ENCODE results near the gene CACNA1G. TPM values are rescaled to one million over a fixed set of nuclear protein-coding genes. Genes with fewer than 3 reads are reported as not detected.

Gene CACNA1G
- not detected in 2 replicates for total RNA-seq

DNA sequence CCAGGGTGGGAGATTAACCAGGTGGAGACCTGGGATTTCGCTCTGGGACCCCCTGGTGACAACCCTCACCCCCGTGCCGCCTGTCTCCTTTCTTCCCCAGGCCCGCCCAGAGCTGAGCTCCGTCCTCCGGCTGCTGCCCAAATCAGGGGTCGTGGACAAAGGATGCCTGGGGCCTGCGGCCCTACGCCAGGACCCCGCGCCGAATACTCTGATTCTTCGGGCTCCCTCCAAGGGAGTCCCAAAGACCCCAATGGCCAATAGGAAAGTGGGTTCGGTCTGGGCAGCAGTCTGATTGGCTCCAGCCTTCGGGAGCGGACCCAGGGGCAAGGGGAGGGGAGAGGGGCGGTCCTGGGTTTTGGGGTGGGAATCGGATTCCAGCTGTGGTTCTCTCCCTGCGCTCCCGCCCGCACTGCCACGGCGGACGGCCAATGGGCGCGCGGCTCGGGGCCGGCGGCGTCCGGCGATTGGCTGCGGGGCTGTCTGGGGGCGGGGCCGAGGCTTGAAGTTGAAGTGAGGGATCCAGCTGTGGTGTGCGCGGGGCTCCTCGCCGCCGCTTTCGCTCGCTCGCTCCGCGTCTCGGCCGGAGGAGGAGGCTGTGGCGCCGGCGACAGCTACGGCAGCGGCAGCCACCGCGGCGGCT, at the start of gene CACNA1G:
Gene CACNA1G, plus strand, starts transcription at position 531 of the 640 bp plus-strand sequence. CDS start 745 bp downstream, outside the sequence.
- DNase-seq (ENCODE audit: low read depth in 2 of 2) = peak; percentile 73 to 74

DNA sequence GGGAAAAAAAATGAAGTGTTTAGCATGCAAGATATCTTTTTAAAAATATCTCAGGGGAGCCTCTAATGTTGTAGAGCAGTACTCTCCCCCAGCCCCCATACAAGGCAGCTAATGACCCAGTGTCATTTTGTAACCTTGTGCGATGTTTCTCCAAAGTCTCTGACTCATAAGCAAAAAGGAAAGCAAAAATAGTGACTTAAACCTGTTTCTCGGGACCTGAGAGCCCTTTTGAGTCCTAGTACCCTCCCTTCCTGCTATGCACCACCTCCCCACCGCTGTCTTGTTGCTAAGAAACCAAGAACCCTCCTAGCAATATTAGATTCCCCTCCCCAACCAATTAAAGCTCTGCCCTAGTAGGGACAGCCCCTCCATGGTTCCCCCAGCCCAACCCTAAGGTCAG, 49.5 kb upstream of the CACNA1G start:
- DNase-seq (ENCODE audit: low read depth in 2 of 2) = peak in 1 of 2 donors; percentile 56

DNA sequence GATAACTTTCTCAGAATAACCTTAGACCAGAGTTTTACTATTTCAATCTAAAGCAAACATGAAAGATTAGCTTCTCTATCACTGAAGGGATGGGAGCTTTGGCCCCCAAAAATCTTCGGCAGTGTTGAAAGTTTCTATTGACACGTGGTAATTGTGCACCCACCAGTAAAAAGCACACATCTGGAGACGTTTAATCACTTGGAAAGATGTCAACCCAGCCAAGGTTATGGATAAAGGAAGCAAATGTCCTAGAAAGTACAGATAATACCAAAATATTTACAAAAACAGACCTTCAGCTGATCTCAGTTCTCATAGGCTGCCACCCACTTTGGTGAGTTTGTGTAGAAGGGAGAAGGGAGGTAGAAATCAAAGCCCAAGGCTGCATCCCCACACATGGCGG, 47.0 kb upstream of the CACNA1G start:
- DNase-seq (ENCODE audit: low read depth in 2 of 2) = no peak

DNA sequence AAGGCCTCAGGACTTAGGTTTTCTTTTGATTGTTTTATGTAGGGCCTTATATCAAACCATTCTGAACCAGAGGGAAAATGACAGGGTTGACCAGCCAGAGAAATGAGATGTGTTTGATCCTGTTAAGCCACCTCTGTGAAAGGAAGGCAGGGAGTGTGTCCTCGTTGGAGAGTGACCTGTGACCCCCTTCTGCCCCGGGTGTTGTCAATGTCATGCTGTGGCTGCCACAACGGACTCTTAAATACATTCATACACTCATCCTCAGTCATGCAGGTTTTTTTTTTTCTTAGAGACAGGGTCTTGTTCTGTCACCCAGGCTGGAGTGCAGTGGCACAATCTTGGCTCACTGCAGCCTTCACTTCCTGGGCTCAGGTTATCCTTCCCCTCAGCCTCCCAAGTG, 46.1 kb upstream of the CACNA1G start:
- DNase-seq (ENCODE audit: low read depth in 2 of 2) = no peak

DNA sequence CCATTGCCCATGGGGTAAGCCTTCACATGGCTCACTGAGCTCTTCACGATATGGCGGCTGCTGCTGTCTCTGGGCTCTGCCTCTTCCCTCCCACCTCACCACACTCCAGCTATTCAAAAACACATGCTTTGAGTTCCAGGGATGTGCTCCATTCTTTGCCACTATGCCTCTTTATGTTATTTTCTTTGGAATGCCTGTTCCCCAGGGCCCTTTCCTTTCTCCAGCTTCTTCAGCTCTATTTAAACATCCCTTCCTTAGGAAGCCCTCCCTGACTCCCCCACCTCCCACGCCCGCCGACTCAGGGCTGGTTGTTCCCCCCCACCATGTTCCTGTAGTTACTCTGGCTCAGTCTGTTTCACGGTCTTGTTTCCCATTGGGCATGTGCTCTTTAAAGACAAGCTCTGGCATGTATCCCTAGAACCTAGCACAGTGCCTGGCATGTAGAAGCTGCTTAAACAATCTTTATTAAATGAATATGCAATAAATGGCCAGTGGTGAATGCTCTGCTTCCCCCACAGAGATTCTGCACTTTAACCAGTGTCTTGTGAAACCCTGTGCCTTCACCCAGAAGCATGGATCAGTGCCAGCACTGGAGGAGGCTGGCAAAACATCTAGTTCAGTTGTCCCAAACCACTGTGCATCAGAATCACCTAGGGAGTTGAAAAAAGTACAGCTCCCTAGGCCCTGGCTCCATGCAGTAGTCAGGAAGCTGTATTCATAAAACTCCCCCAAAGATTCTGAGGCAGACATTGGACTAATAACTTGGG, 45.4 kb upstream of the CACNA1G start:
- no peak for DNase-seq (ENCODE audit: low read depth in 2 of 2)

DNA sequence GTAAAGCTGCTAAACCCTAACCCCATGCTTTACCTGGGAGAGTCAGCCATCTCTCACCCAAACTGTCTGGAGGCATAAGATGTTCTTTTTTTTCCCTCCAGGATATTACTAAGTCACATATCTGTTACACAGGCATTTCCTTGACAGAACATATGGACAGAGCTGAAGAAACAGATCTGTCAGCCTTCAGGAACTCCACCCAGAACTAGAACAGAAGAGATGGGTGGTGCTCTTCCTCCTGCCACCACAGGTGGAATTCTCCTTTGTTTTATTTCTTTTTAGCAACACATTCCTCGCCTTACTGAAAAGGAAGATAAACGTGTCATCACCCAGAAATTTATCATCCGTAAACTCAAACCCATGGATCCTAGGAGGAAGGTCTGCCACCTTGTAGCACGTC, 43.5 kb upstream of the CACNA1G start:
- DNase-seq (ENCODE audit: low read depth in 2 of 2) = peak in 1 of 2 donors; percentile 47

DNA sequence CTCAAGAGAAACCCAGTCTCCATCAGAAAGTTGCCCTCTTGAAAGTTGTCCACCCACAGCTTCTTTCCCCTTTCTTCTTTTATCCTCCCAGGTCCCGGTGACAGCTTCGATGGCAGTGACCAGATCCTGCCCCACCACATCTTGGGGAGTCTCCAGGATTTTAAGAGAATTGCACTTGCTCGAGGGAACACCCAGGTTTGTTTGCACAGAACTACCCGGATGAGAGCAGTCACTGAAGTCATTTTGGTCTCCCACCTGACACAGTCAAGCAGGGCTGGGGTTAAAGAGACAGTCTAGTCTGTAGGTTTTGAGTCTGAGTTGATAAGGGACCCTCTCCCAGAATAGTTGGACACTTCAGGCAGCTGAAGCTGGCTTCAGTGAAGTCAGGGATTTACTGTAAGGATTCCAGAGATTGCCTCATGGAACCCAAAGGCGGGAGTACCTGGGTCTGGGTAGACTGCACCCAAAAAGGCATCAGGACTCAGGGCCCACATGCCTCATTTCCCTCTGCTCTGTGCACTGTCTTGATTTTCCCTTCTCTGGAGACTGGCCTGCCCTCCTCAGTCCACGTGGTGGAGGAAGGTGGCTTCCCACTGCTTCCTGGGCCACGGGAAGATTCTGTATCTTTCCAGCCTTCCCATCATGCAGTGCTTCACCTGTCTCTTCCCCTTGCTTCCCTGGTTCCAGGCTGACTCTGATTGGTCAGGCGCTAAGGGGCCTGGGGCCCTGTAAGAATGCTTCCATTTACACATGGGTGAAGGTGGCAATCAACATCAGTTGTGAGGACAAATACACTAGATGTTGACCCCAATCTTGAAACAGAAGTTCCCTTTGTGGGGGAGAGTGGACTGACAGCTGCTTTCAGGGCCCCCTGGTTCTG, 42.8 kb upstream of the CACNA1G start:
- DNase-seq (ENCODE audit: low read depth in 2 of 2) = no peak

DNA sequence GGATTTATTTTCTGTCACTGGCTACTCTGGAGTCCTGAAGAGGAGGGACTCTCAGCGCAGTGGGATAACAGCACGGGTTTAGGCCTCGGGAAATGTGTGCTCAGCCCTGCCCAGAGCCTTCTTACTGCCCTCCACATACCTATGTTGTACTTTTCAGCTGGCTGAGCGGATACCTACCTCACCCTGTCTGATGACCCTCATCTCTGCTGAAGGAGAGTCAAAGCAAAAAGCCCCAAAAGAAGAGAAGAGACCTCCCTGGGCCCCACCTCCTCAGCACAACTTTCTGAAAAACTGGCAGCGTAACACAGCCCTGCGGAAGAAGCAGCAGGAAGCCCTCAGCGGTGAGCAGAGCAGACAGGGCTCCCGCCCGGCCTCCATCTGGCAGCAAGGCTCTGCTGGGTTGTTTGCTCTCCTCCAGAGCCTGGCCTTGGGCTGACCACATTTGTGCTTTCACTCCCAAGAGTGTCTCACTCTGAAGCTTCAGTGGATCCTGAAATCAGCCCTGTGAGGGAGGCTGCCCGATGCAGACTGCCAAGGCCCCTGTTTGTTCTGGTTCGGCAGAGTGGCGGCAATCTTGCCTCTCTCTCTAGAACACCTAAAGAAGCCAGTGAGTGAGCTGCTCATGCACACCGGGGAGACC, 42.0 kb upstream of the CACNA1G start:
- DNase-seq (ENCODE audit: low read depth in 2 of 2) = peak in 1 of 2 donors; percentile 41

DNA sequence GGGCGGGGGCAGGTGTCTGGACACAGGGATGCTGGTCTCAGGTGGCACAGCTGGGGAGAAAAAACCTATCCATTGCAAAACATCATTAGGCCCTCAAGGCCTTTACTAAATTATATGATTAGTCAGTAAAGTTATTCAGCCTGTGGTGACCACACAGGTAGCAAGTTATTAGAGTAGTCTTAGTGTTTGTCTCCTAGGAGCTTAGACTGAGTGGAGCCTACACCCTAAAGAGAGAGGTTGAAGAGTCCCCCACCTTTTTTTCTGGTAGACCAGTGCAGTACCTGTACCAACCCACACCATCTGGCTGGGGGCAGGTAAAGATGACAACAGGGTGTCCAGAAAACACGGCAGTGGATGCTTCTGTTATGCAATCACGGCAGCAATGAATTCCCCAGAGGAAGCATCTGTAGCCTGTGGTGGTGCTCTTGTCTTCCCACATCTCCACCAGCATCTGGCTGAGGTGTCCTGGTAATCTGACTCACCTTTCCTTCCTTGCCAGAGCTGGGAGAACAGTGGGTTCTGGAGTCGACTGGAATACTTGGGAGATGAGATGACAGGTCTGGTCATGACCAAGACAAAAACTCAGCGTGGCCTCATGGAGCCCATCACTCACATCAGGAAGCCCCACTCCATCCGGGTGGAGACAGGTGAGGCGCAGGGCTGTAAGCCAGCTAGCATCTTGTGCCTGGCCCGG, 41.2 kb upstream of the CACNA1G start:
- DNase-seq (ENCODE audit: low read depth in 2 of 2) = peak in 1 of 2 donors; percentile 82

DNA sequence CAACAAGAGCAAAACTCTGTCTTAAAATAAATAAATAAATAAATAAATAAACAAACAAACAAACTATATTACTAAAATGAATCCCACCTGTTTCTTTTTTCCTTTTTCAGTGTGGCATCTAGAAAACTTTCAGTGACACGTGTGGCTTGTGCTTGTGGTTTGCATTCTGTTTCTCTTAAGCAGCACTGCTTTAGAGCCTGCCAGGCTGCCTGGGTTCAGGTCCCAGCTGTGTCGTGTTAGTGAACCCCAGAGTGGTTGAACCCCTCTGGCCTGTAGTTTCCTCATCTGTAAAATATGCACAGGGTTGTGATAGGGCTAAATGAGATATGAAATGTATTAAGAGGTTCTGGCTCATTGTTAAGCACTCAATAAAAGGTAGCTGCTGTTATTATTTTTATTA, 40.0 kb upstream of the CACNA1G start:
- no peak for DNase-seq (ENCODE audit: low read depth in 2 of 2)

DNA sequence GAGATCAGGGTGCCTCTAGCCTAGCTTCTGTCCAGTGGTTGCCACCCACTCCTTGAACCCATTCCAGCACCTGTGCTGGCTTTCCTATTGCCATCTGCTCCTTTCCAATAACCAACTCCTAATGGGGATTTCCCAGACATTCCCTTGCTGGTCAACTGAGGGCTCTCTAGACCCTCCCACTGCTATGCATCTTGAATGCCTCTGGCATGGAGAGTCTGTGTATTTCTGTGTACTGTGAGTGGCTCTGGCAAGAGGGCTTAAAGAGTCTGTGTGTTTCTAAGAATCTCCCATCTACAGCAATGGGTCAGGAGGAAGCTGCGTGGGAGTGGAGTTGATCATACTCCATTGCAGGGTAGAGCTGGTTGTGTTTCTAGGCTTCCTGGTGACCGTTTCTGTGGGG, 39.0 kb upstream of the CACNA1G start:
- DNase-seq (ENCODE audit: low read depth in 2 of 2) = no peak

DNA sequence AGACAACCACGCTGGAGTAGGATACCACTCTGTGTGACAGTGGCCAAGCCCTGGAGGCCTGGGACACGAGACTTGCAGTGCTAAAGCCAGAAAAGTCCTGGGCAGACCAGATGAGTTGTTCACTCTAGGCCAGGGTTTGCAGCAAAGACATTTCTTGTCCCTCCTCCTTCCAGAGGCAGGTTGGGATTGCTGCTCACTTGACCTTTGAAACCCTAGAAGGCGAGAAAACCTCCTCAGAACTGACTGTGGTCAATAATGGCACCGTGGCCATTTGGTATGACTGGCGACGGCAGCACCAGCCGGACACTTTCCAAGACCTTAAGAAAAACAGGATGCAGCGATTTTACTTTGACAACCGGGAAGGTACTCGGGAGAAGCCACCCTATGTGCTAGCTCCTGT, 37.7 kb upstream of the CACNA1G start:
- no peak for DNase-seq (ENCODE audit: low read depth in 2 of 2)

DNA sequence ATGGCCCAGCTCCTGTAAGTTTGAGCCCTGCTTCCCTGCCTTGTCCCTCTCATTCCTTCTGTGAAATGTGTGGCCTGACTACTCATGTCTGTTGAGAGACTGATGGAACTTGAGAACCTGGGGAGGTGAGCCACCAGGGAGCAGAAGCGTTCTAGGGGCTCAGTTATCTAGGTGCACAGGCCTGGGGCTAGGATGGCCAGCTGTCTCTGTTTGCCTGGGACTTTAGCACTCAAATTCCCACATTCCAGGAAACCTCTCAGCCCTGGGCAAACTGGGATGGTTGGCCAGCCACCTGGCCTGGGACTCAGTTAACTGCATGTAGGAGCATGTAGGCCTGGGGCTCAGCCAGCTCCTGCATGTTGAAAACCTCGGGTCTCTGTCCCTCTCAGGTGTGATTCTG, 37.3 kb upstream of the CACNA1G start:
- no peak for DNase-seq (ENCODE audit: low read depth in 2 of 2)

DNA sequence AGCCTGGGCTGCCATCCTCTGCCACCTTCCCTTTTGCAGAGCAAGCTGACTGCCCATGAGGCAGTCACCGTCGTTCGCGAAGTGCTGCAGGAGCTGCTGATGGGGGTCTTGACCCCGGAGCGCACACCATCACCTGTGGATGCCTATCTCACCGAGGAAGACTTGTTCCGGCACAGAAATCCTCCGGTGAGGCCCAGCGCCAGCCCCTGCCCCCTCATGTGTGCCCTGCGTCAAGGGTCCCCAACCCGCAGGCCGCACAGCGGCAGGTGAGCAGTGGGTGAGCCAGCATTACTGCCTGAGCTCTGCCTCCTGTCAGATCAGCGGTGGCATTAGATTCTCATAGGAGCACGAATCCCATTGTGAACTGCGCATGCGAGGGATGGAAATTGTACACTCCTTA, 35.7 kb upstream of the CACNA1G start:
- DNase-seq (ENCODE audit: low read depth in 2 of 2) = no peak

DNA sequence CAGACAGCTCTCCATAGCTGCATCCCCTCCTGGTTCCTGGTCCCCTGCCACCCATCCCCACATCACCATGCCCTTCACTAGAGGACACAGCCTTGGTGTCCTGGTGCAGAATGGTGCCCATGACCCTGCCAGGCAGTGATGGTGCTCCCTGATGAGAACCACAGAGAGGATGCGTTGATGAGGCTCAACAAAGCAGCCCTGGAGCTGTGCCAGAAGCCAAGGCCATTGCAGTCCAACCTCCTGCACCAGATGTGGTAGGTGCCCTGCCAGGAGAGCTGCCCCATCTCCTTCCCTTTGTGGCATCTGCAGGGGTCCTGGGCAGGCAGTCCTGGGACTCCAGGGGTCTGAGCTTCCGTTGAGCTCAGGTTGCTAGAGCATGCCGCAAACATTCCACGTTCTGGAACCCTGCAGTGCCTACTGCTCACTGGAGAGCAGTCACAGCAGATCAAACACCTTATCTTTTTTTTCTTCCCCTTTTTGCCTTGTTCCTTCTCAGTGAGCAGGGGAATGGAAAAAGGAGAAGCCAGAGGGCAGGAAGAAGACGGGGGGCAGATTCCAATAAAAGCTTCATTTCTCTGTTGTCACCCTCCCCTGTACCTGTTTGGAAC, 33.3 kb upstream of the CACNA1G start:
- no peak for DNase-seq (ENCODE audit: low read depth in 2 of 2)

DNA sequence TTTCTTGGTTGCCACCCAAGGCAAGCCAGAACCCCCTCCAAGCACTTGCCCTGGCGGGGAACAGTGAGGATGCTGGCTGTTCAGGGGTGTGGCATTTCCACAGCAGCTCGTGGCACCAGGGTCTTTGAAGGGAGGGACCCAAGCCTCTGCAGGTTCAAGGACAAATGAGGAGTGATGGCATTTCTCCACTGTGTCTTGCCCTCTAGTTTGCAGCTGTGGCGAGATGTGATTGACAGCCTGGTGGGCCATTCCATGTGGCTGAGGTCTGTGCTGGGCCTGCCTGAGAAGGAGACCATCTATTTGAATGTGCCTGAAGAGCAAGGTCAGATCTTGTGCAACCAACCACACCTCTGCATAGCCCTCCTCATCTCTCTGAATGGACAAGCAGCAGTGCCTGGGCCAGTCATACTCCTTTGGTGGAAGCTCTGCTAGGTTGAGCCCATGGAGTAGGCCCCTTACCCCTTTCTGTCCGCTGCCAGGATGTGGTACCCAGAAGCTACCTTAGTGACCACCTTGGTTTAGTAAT, 32.5 kb upstream of the CACNA1G start:
- no peak for DNase-seq (ENCODE audit: low read depth in 2 of 2)

DNA sequence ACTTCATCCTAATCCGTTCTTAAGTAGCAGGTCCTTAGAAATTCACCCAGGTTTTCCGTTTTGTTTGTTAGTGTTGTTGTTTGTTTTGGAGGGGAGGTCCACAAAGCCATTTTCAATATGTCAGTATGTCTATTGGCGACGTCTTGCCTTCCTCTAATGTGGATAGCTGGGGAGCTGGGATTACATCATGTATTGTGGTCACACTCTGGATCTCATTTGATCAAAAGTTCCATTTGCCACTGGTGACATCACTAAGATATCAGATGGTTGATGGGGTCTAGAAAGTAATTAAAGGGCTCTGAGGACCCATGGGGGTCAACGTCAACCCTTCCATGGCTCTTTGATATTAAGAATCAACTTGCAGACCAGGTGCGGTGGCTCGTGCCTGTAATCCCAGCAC, 30.7 kb upstream of the CACNA1G start:
- no peak for DNase-seq (ENCODE audit: low read depth in 2 of 2)

DNA sequence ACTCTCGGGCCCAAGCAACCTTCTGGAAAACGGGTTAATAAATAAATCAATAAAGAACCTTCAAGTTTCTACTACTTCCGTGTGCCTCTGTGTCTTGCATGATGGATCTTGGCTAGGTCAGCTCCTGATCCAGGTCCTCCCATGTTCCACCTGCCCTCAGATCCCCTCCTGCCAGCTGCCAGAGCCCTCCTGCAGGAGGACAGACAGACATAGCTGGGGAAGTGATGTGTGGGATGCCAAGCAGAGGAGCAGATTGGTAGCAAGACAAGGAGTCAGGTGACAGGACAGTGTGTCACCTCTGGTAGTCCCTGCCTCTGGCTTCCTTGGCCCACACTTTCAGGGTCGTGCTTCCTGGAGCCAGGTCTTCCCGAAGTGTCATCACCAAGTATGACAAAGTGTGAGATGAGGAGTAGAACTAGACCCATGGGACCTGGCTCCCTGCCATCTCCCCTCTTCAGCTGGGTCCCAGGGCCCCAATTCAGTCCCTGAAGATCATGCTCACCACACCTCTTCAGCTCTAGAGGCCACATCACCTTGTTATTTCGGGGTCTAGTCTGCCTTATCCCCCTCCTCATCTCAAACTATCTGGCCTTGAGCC, 29.0 kb upstream of the CACNA1G start:
- DNase-seq (ENCODE audit: low read depth in 2 of 2) = no peak

DNA sequence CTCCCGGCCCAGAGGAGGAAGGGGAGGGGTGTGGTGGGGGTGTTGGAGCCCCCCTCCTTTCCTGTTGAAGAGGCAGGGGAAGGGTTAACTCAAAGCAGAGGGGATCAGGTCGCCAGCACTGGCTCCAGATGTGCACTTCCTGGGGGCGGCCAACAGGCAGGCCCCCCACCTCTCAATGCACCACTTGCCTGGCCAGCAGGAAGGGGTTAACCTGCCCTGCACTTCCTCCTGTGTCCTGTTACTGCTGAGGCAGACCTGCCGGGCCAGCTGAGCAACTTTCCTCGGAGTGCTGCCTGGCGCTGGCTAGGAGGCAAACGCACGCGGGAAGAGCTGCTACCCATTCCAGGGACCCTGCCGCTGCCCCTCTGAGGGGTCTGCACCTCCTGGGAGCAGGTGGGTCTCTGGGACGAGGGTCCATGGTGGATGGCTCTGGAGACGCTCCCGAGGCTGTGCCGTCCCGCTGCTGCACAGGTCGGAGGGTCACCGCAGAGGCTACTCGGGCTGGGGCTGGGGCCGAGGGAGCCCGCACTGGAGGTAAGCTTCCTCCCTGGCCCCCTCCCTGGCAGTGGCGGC, 28.0 kb upstream of the CACNA1G start, which contains the start of gene EPN3:
Gene EPN3, plus strand, starts transcription at position 284 of the 573 bp plus-strand sequence. CDS start 3,822 bp downstream, outside the sequence.
- DNase-seq (ENCODE audit: low read depth in 2 of 2) = no peak

Measured in lung microvascular endothelial cell (primary cell).